Measurements from ENCODE around the gene GNAO1. TPM values are rescaled to one million over a fixed set of nuclear protein-coding genes. Genes with fewer than 3 reads are reported as not detected.
A peak's percentile ranks its signal among the peaks of the same experiment; 100 is the strongest.

Gene GNAO1
- total RNA-seq, 1 experiment from 2014 or later: not detected

GRCh38 chr16:56332464-56333079 is 141.3 kb downstream of the GNAO1 start:
- DNase-seq (ENCODE audit: low spot score): peak; percentile 83

DNA sequence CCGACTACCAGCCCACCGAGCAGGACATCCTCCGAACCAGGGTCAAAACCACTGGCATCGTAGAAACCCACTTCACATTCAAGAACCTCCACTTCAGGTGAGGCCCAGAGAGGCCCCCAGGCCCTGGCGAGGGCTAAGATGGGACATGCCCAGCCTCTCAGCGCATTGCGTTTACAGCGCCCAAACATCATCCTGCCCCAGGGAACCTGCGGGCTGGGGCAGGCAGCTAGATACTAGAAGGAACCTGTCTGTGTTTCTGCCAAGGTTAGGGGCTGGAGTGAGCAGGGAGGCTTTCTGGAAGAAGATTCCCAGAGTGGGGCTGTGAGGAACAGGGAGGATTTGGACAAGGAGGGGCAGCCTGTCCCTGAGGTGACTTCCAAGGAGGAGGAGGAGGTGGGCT is 143.5 kb downstream of the GNAO1 start:
- no peak for DNase-seq (ENCODE audit: low spot score)

- DNase-seq (ENCODE audit: low spot score): no peak
Observed at GRCh38 chr16:56336071-56336688, 144.9 kb downstream of the GNAO1 start.

DNA sequence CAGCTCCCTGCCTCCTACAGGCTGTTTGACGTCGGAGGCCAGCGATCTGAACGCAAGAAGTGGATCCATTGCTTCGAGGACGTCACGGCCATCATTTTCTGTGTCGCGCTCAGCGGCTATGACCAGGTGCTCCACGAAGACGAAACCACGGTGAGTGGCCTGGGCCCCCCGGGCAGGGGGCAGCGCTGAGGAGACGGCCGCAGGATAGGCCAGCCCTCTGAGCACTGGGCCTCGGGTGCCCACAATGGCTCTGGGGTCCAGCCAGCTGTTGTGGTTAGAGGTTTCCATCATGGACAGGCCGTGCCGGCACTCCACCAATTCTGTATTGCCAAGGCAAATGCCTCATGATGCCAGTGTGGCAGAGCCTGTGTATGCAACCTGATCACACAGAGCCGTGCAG is 145.4 kb downstream of the GNAO1 start:
- DNase-seq (ENCODE audit: low spot score): no peak

GRCh38 chr16:56337131-56337857 is 146.0 kb downstream of the GNAO1 start:
- no peak for DNase-seq (ENCODE audit: low spot score)

GRCh38 chr16:56337858-56338325 is 146.6 kb downstream of the GNAO1 start:
- DNase-seq (ENCODE audit: low spot score): no peak

DNA sequence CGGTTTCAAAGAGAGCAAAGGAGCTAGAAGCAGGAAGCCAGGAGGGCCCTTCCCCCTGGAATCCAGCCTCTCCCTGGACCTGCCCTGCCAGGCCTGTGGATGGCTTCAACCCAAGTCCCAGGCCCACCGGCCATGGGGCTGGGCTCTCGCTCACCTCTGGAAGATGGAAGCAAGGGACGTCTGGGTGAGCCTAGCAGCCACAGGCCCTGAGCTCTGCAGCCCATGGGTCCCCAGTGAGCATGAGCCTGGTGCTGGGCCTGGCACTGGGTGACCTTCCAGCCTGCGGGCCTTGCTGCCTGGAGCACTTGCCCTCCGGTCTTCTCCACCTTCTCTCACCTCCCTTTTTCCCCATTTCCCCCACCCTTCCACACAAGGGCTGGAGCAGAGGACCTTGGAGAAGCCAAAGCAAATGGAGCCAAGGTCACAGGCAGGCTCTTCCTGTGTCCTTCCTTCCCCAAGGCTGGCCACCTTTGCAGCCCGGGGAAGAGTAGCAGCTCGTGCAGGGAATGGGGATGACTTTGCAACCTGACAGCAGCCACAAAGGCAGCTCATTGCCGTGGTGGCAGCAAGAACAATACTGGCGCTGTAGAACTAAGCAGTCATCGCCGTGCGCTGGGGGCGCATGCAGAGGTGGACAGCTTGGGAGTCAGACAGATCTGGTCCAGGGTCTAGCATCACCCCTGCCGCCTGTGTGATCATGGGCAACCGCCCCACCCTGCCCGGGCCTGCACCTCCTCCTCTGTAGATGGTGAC is 147.5 kb downstream of the GNAO1 start:
- DNase-seq (ENCODE audit: low spot score): no peak

DNA sequence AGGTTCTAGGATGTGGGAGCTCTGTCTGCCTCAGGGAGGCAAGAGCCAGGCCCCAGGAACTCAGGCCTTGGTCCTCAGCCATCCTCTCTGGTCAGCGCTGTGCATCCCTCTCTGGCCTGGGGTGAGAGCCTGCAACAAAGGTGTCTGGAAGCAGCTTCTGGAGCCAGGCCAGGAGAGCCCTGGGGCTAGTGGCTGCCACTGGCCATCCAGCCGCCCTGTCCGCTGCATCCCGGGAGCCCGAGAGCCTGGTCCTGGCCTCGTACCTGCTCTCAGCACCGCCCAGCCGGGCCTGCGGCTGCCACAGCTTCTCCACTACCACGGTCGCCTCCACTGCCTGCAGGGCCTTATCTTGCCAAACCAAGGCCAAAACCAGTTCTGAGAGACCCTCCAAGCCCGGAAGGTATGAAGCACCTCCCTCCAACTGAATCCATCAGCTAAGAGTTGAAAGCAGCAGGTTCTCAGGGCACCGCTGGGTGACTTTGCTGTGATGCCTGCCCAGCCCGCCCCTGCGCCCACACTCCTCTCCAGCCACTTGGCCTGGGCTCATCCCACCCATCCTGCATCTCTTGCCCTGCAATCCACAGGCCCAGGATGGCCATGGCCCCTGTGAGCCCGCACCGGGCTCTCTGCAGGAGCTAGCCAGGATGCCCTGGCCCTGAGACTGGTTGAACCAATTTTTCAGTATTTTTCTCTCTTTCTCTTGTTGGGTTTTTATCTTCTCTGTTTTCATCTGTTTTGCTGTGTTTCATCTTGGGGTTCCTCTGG is 148.3 kb downstream of the GNAO1 start:
- no peak for DNase-seq (ENCODE audit: low spot score)

DNA sequence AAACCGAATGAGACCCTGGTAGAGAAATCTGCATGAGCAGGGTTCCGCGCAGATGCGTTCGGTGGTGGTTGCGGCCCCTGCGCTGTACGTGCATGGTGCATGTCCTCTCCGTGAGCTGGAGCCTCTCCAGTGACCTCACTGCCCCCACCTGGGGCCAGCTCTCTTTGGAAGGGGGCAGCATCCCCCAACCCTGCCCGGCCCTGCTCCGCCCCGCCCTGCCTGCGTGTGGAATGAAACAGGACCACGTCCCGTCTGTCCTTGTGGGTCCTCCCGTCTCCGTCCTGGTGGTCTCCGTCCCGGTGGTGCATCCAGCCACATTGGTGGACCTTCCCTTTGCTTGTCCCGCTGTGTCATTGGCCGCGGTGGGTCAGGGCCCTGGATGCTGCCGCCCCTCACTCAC is 149.1 kb downstream of the GNAO1 start:
- no peak for DNase-seq (ENCODE audit: low spot score)

DNA sequence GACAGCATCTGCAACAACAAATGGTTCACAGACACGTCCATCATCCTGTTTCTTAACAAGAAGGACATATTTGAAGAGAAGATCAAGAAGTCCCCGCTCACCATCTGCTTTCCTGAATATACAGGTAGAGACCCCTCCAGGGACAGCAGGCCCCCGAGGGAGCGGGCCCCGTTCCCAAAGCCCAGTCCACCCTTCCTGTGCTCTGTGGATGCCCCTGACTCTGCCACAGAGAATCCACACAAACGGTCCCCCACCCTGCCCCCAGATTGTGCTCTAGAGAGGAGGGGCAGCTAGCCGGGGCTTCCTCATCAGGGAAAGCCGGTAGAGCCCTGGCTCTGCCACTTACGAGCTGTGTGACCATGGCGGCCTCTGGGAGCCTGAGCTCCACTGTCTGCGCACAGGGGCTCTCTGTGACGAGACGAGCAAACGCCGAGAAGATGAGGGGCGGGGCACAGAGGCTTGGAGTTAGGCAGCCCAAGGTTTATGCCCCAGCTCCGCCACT is 149.6 kb downstream of the GNAO1 start:
- DNase-seq (ENCODE audit: low spot score): no peak

- DNase-seq (ENCODE audit: low spot score): no peak
Observed at GRCh38 chr16:56341656-56342399, 150.5 kb downstream of the GNAO1 start.

GRCh38 chr16:56343661-56344517 is 152.6 kb downstream of the GNAO1 start:
- peak; percentile 89 for DNase-seq (ENCODE audit: low spot score)

- DNase-seq (ENCODE audit: low spot score): peak; percentile 19
Observed at GRCh38 chr16:56344518-56345405, 153.5 kb downstream of the GNAO1 start.

DNA sequence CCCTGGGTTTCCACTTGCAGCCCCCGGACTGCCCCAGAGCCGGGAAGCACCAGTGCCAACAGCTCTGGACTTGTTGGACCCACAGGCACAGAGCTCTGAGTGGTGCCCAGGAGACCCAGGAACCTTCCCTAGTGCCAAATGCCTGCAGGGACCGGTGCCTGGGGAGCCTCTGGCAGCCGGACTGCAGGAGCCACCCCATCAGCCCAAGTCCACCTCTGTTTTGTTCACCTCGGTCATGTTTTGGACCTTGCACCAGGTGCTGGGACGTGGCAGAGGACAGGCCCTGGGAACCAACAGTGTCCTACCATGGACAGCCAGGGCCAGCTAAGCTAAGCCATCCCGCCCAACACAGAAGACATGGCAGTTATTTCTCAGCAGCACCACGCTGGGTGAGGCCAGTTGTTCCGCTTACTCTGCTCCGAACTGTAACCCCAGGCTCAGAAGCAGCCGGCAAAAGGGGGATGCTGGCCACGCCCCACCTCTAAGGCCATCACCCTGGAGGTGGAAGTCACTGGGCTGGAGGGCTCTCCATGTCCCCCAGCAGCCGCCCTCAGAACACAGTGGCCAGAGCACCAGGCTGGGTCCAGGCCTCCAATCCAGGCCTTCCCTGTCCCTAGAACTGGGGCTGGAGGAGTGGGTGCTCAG is 154.2 kb downstream of the GNAO1 start:
- DNase-seq (ENCODE audit: low spot score): no peak

DNA sequence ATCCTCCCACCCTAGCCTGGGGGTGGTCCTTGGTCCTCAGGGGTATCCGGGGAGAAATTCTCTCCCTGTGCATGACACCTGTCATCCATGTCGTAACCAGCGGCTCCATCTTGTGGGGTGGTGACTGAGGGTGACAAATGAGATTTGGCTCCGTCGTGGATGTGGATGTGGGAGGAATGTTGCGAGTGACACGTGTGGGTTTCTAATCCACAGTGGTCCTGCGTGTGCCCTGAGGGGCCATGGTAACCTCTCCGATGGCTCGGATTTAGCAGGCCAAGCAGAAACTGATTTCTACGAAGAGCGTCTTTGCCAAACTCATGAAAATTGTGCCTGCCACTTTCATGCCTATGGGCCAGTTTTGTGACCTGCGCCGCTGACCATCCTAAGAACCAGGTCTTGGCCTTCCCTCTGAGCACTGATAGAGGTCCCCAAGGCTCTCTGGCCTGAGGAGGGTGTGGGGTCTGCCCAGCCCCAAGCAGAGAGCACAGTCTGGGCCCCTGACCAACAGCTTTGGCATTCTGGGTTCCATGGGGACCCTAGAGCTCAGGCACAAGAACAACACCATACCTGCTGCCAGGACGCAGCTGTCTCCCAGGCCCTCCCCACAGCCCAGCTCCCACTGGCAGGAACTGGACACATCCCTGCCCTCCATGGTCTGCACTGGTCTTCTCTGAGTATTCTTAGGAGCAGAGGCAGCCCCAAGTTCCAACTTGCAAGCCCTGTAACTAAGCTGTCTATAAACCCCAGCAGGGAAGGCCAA is 155.0 kb downstream of the GNAO1 start:
- no peak for DNase-seq (ENCODE audit: low spot score)

- DNase-seq (ENCODE audit: low spot score): no peak
Observed at GRCh38 chr16:56347166-56347565, 155.9 kb downstream of the GNAO1 start.

- DNase-seq (ENCODE audit: low spot score): no peak
Observed at GRCh38 chr16:56347670-56348069, 156.4 kb downstream of the GNAO1 start.
